Retinal pigment epithelial cell (primary cell): ENCODE measurements around the gene LTBP3.

Source experiments
- DNase-seq: peaks from one replicate; pipeline ENCODE4 v3.0.0-alpha.2; 2010; ENCODE audit warnings: low read depth
- H3K4me3 ChIP-seq: 2 replicates; pipeline ENCODE4 v1.5.1; 2011; ENCODE audit warnings: mild to moderate bottlenecking, low read length, control low read depth, moderate library complexity
- CTCF ChIP-seq: conservative IDR thresholded peaks from 2 replicates; pipeline ENCODE4 v1.5.1; 2011; ENCODE audit warnings: low read depth, low read length, control low read depth, inconsistent platforms

The LTBP3 gene

DNA sequence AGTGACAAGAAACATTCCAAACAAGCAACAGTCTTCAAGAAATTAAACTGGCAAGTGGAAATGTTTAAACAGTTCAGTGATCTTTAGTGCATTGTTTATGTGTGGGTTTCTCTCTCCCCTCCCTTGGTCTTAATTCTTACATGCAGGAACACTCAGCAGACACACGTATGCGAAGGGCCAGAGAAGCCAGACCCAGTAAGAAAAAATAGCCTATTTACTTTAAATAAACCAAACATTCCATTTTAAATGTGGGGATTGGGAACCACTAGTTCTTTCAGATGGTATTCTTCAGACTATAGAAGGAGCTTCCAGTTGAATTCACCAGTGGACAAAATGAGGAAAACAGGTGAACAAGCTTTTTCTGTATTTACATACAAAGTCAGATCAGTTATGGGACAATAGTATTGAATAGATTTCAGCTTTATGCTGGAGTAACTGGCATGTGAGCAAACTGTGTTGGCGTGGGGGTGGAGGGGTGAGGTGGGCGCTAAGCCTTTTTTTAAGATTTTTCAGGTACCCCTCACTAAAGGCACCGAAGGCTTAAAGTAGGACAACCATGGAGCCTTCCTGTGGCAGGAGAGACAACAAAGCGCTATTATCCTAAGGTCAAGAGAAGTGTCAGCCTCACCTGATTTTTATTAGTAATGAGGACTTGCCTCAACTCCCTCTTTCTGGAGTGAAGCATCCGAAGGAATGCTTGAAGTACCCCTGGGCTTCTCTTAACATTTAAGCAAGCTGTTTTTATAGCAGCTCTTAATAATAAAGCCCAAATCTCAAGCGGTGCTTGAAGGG lies 53.3 kb downstream of the LTBP3 start:
- H3K4me3 ChIP-seq, result peak overlapping the region; percentile 99
- TF ChIP-seq CTCF, result no peak
- no peak for DNase-seq

- no peak for DNase-seq
- no peak for TF ChIP-seq CTCF
- peak overlapping the region; percentile 99 for H3K4me3 ChIP-seq
These were observed 54.0 kb downstream of the LTBP3 start for GRCh38 chr11:65503949-65504673.

- H3K4me3 ChIP-seq, result peak overlapping the region; percentile 99
- no peak for TF ChIP-seq CTCF
- no peak for DNase-seq
These were observed 54.7 kb downstream of the LTBP3 start for GRCh38 chr11:65503368-65503948.

DNA sequence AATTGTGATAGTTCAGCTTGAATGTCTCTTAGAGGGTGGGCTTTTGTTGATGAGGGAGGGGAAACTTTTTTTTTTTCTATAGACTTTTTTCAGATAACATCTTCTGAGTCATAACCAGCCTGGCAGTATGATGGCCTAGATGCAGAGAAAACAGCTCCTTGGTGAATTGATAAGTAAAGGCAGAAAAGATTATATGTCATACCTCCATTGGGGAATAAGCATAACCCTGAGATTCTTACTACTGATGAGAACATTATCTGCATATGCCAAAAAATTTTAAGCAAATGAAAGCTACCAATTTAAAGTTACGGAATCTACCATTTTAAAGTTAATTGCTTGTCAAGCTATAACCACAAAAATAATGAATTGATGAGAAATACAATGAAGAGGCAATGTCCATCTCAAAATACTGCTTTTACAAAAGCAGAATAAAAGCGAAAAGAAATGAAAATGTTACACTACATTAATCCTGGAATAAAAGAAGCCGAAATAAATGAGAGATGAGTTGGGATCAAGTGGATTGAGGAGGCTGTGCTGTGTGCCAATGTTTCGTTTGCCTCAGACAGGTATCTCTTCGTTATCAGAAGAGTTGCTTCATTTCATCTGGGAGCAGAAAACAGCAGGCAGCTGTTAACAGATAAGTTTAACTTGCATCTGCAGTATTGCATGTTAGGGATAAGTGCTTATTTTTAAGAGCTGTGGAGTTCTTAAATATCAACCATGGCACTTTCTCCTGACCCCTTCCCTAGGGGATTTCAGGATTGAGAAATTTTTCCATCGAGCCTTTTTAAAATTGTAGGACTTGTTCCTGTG lies 55.4 kb downstream of the LTBP3 start:
- DNase-seq, result no peak
- TF ChIP-seq CTCF, result no peak
- peak overlapping the region; percentile 99 for H3K4me3 ChIP-seq

GRCh38 chr11:65502274-65502554 lies 55.9 kb downstream of the LTBP3 start:
- DNase-seq, result no peak
- TF ChIP-seq CTCF, result no peak
- peak overlapping the region; percentile 99 for H3K4me3 ChIP-seq

DNA sequence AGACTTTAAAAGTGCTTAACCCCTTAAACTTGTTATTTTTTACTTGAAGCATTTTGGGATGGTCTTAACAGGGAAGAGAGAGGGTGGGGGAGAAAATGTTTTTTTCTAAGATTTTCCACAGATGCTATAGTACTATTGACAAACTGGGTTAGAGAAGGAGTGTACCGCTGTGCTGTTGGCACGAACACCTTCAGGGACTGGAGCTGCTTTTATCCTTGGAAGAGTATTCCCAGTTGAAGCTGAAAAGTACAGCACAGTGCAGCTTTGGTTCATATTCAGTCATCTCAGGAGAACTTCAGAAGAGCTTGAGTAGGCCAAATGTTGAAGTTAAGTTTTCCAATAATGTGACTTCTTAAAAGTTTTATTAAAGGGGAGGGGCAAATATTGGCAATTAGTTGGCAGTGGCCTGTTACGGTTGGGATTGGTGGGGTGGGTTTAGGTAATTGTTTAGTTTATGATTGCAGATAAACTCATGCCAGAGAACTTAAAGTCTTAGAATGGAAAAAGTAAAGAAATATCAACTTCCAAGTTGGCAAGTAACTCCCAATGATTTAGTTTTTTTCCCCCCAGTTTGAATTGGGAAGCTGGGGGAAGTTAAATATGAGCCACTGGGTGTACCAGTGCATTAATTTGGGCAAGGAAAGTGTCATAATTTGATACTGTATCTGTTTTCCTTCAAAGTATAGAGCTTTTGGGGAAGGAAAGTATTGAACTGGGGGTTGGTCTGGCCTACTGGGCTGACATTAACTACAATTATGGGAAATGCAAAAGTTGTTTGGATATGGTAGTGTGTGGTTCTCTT lies 56.5 kb downstream of the LTBP3 start:
- H3K4me3 ChIP-seq, result peak overlapping the region; percentile 99
- TF ChIP-seq CTCF, result no peak
- DNase-seq, result no peak
